ENCODE data around the gene CDK2. TPM values are rescaled to one million over a fixed set of nuclear protein-coding genes. Genes with fewer than 3 reads are reported as not detected.
A peak's percentile ranks its signal among the peaks of the same experiment; 100 is the strongest.

CDK2 gene
- total and polyA plus RNA-seq, 4 donors: 5.1 to 22.6 (median 8.0) TPM

DNA sequence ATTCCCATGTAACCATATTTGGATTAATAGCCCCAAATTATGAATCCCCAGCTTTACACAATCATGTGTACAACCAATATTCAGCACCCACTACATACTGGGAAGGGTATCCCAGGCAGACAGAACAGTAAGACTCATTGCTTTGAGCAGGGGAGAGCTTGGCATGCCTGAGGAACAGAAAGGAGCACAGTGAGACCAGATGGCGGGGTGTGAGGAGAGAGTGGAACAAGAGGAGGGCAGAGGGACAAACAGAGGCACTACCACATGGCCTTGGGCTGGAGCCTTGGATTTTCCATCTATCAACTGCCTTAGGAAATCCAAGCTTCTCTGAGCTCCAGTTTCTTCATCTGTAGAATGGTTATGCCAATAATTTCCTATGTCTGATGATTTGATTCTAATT lies 31.9 kb upstream of the CDK2 start:
- H3K27ac ChIP-seq (ENCODE audit: low read depth in 1 of 2, low read length in 2 of 2): no peak overlapping the region
- H3K27me3 ChIP-seq (ENCODE audit: control insufficient read depth in 4 of 4, insufficient read depth in 4 of 4, low read length in 3 of 4): no peaks in the 10 kb centered on the region
- no peaks in the 10 kb centered on the region for H3K9me3 ChIP-seq (ENCODE audit: control insufficient read depth in 4 of 4, low read length in 3 of 4)
- H3K4me1 ChIP-seq (ENCODE audit: control insufficient read depth in 4 of 4, insufficient read depth in 4 of 4, low read length in 3 of 4): peaks cover 3 to 12% (median 7%) of the 10 kb centered on the region in 4 donors
- no peak for TF ChIP-seq FOXA2 (IDR thresholded peaks at IDR 0.05)
- no peak for TF ChIP-seq FOXA1 (IDR thresholded peaks at IDR 0.05)
- TF ChIP-seq, protein P1, sequence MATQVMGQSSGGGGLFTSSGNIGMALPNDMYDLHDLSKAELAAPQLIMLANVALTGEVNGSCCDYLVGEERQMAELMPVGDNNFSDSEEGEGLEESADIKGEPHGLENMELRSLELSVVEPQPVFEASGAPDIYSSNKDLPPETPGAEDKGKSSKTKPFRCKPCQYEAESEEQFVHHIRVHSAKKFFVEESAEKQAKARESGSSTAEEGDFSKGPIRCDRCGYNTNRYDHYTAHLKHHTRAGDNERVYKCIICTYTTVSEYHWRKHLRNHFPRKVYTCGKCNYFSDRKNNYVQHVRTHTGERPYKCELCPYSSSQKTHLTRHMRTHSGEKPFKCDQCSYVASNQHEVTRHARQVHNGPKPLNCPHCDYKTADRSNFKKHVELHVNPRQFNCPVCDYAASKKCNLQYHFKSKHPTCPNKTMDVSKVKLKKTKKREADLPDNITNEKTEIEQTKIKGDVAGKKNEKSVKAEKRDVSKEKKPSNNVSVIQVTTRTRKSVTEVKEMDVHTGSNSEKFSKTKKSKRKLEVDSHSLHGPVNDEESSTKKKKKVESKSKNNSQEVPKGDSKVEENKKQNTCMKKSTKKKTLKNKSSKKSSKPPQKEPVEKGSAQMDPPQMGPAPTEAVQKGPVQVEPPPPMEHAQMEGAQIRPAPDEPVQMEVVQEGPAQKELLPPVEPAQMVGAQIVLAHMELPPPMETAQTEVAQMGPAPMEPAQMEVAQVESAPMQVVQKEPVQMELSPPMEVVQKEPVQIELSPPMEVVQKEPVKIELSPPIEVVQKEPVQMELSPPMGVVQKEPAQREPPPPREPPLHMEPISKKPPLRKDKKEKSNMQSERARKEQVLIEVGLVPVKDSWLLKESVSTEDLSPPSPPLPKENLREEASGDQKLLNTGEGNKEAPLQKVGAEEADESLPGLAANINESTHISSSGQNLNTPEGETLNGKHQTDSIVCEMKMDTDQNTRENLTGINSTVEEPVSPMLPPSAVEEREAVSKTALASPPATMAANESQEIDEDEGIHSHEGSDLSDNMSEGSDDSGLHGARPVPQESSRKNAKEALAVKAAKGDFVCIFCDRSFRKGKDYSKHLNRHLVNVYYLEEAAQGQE (IDR thresholded peaks at IDR 0.05): no peak
- TF ChIP-seq HNF4G (IDR thresholded peaks at IDR 0.05): no peak
- TF ChIP-seq EGR1 (IDR thresholded peaks at IDR 0.05; ENCODE audit: low read depth in 2 of 2): no peak
- TF ChIP-seq YY1 (IDR thresholded peaks at IDR 0.05): no peak
- TF ChIP-seq HNF4A (conservative IDR thresholded peaks at IDR 0.05): no peak
- no peak for TF ChIP-seq SP1 (IDR thresholded peaks at IDR 0.05)
- no peak for TF ChIP-seq GABPA (IDR thresholded peaks at IDR 0.05 in 1 of 2, conservative IDR thresholded peaks at IDR 0.05 in 1 of 2)
- no peak for TF ChIP-seq RXRA (IDR thresholded peaks at IDR 0.05)
- TF ChIP-seq, protein P2, sequence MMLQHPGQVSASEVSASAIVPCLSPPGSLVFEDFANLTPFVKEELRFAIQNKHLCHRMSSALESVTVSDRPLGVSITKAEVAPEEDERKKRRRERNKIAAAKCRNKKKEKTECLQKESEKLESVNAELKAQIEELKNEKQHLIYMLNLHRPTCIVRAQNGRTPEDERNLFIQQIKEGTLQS (IDR thresholded peaks at IDR 0.05): no peak
- TF ChIP-seq TAF1 (conservative IDR thresholded peaks at IDR 0.05): no peak
- TF ChIP-seq, protein P3, sequence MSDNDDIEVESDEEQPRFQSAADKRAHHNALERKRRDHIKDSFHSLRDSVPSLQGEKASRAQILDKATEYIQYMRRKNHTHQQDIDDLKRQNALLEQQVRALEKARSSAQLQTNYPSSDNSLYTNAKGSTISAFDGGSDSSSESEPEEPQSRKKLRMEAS (IDR thresholded peaks at IDR 0.05): no peak
- TF ChIP-seq NR2F2 (IDR thresholded peaks at IDR 0.05): no peak
- TF ChIP-seq, protein P4, sequence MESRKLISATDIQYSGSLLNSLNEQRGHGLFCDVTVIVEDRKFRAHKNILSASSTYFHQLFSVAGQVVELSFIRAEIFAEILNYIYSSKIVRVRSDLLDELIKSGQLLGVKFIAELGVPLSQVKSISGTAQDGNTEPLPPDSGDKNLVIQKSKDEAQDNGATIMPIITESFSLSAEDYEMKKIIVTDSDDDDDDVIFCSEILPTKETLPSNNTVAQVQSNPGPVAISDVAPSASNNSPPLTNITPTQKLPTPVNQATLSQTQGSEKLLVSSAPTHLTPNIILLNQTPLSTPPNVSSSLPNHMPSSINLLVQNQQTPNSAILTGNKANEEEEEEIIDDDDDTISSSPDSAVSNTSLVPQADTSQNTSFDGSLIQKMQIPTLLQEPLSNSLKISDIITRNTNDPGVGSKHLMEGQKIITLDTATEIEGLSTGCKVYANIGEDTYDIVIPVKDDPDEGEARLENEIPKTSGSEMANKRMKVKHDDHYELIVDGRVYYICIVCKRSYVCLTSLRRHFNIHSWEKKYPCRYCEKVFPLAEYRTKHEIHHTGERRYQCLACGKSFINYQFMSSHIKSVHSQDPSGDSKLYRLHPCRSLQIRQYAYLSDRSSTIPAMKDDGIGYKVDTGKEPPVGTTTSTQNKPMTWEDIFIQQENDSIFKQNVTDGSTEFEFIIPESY (IDR thresholded peaks at IDR 0.05): no peak
- no peak for DNase-seq (ENCODE audit: low spot score)
- no peak overlapping the region for H3K4me3 ChIP-seq (ENCODE audit: low read depth in 1 of 3, low read length in 3 of 3)
- H3K36me3 ChIP-seq (ENCODE audit: control insufficient read depth in 4 of 4, insufficient read depth in 3 of 4, low read depth in 1 of 4, low read length in 3 of 4): no peaks in the 10 kb centered on the region
- no peak overlapping the region for H3K9ac ChIP-seq (ENCODE audit: low read depth in 1 of 2, low read length in 2 of 2)
- WGBS: 98% methylated on average over 1 of the region's 1 CpG

DNA sequence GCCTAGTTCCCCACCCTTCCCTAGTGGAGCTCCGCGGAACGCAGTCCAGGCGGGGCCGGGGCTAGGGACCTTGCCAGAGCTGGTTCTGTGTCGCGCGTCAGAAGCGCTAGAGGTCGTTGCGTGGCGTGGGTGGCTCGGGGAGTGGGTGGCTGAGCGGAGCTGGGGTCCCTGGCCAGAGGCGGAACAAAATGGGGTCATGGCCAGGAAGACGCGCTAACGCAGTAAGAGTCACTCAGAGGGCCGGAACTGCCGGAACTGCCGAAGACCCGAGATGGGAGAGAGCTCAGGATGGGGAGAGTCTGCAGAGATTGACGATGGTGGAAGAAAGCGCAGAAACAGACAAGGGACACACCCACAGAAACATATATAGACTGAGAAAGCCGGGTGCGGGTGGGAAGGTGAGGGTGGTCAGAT lies 30.9 kb upstream of the CDK2 start:
- peaks cover 3 to 18% (median 12%) of the 10 kb centered on the region in 4 donors for H3K4me1 ChIP-seq (ENCODE audit: control insufficient read depth in 4 of 4, insufficient read depth in 4 of 4, low read length in 3 of 4)
- WGBS: 55% methylated on average over 26 of the region's 26 CpGs
- no peaks in the 10 kb centered on the region for H3K9me3 ChIP-seq (ENCODE audit: control insufficient read depth in 4 of 4, low read length in 3 of 4)
- H3K36me3 ChIP-seq (ENCODE audit: control insufficient read depth in 4 of 4, insufficient read depth in 3 of 4, low read depth in 1 of 4, low read length in 3 of 4): no peaks in the 10 kb centered on the region
- H3K4me3 ChIP-seq (ENCODE audit: low read depth in 1 of 3, low read length in 3 of 3): no peak overlapping the region
- no peak for DNase-seq (ENCODE audit: low spot score)
- H3K27ac ChIP-seq (ENCODE audit: low read depth in 1 of 2, low read length in 2 of 2): peak overlapping the region in 1 of 2 donors; percentile 11
- no peak overlapping the region for H3K9ac ChIP-seq (ENCODE audit: low read depth in 1 of 2, low read length in 2 of 2)
- no peaks in the 10 kb centered on the region for H3K27me3 ChIP-seq (ENCODE audit: control insufficient read depth in 4 of 4, insufficient read depth in 4 of 4, low read length in 3 of 4)
- no peak for TF ChIP-seq RAD21 (IDR thresholded peaks at IDR 0.05)
- no peak for TF ChIP-seq EGR1 (IDR thresholded peaks at IDR 0.05; ENCODE audit: low read depth in 2 of 2)
- no peak for TF ChIP-seq TAF1 (conservative IDR thresholded peaks at IDR 0.05)
- TF ChIP-seq, protein P3 (IDR thresholded peaks at IDR 0.05): no peak
- TF ChIP-seq FOXA1 (IDR thresholded peaks at IDR 0.05): no peak
- TF ChIP-seq, protein P5, sequence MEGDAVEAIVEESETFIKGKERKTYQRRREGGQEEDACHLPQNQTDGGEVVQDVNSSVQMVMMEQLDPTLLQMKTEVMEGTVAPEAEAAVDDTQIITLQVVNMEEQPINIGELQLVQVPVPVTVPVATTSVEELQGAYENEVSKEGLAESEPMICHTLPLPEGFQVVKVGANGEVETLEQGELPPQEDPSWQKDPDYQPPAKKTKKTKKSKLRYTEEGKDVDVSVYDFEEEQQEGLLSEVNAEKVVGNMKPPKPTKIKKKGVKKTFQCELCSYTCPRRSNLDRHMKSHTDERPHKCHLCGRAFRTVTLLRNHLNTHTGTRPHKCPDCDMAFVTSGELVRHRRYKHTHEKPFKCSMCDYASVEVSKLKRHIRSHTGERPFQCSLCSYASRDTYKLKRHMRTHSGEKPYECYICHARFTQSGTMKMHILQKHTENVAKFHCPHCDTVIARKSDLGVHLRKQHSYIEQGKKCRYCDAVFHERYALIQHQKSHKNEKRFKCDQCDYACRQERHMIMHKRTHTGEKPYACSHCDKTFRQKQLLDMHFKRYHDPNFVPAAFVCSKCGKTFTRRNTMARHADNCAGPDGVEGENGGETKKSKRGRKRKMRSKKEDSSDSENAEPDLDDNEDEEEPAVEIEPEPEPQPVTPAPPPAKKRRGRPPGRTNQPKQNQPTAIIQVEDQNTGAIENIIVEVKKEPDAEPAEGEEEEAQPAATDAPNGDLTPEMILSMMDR (IDR thresholded peaks at IDR 0.05; ENCODE audit: low read depth, low read length, missing input control): no peak
- TF ChIP-seq FOXA2 (IDR thresholded peaks at IDR 0.05): no peak
- TF ChIP-seq, protein P4 (IDR thresholded peaks at IDR 0.05): no peak
- TF ChIP-seq HNF4A (conservative IDR thresholded peaks at IDR 0.05): no peak
- no peak for TF ChIP-seq GABPA (IDR thresholded peaks at IDR 0.05 in 1 of 2, conservative IDR thresholded peaks at IDR 0.05 in 1 of 2)
- no peak for TF ChIP-seq YY1 (IDR thresholded peaks at IDR 0.05)
- no peak for TF ChIP-seq JUND (IDR thresholded peaks at IDR 0.05)
- TF ChIP-seq NR2F2 (IDR thresholded peaks at IDR 0.05): no peak
- TF ChIP-seq, protein P2 (IDR thresholded peaks at IDR 0.05): no peak
